Caco-2 (cell line): ENCODE data around the gene ANKDD1A. TPM values are rescaled to one million over a fixed set of nuclear protein-coding genes. Genes with fewer than 3 reads are reported as not detected.

Source experiments
- BruUV-seq: library from RNA; stranded (reverse); fragments of 400-500 nt; replicated peaks from 2 replicates; lab custom pipeline; 2021; lab: Mats Ljungman, UMichigan
- CTCF ChIA-PET: fragments of 300-600 bp; sonication (Branson Sonifier 250); formaldehyde crosslinking; loops from one replicate; lab custom pipeline; 2022; ENCODE audit warnings: antibody characterized with exemption; lab: Charles Lee
- POLR2A ChIA-PET: fragments of 300-600 bp; sonication (Branson Sonifier 250); formaldehyde crosslinking; loops from one replicate; lab custom pipeline; 2022; ENCODE audit warnings: antibody characterized with exemption; lab: Charles Lee
- DNase-seq, 2 experiments: peaks; one replicate each; pipeline versions ENCODE4 v3.0.0 to v3.0.0-alpha.2; 2020 to 2022
- H3K27me3 ChIP-seq: replicated peaks from 2 replicates; pipeline ENCODE4 v1.6.0; 2011; ENCODE audit warnings: low read length; ENCODE audit not compliant: control insufficient read depth, insufficient read depth
- H3K36me3 ChIP-seq: 2 replicates; pipeline ENCODE4 v1.5.1; 2011; ENCODE audit warnings: low read length; ENCODE audit not compliant: control insufficient read depth, insufficient read depth
- H3K4me1 ChIP-seq: fragments of 250-450 bp; sonication (Bioruptor Pico); 2 replicates; pipeline ENCODE4 v1.5.1; 2020; ENCODE audit warnings: mild to moderate bottlenecking
- H3K4me3 ChIP-seq: 2 replicates; pipeline ENCODE4 v1.5.1; 2011; ENCODE audit warnings: low read depth, mild to moderate bottlenecking, control low read depth, low read length
- H3K9me3 ChIP-seq: fragments of 250-450 bp; sonication (Bioruptor Pico); 2 replicates; pipeline ENCODE4 v1.5.1; 2020; ENCODE audit warnings: mild to moderate bottlenecking, moderate library complexity
- H3K27ac Mint-ChIP-seq: one replicate; pipeline ENCODE4 v1.8.0; 2022; ENCODE audit warnings: mixed read lengths; ENCODE audit not compliant: unreplicated experiment
- H3K27me3 Mint-ChIP-seq: one replicate; pipeline ENCODE4 v1.8.0; 2022; ENCODE audit warnings: mixed read lengths; ENCODE audit not compliant: insufficient read depth, unreplicated experiment
- H3K36me3 Mint-ChIP-seq: one replicate; pipeline ENCODE4 v1.8.0; 2022; ENCODE audit warnings: mild to moderate bottlenecking, mixed read lengths; ENCODE audit not compliant: insufficient read depth, unreplicated experiment
- H3K4me1 Mint-ChIP-seq: one replicate; pipeline ENCODE4 v1.8.0; 2022; ENCODE audit warnings: low read depth, mixed read lengths; ENCODE audit not compliant: unreplicated experiment
- H3K4me3 Mint-ChIP-seq: one replicate; pipeline ENCODE4 v1.8.0; 2022; ENCODE audit warnings: mild to moderate bottlenecking, moderate library complexity, mixed read lengths; ENCODE audit not compliant: unreplicated experiment
- H3K9me3 Mint-ChIP-seq: one replicate; pipeline ENCODE4 v1.8.0; 2022; ENCODE audit warnings: mixed read lengths; ENCODE audit not compliant: unreplicated experiment
- intact Hi-C: fragments of 100-400 bp; cut with micrococcal nuclease; formaldehyde crosslinking; loops from one replicate; pipeline ENCODE4 v1.10.0; 2022; ENCODE audit not compliant: unreplicated experiment
- total RNA-seq: library from RNA; stranded (reverse); gene quantifications from 2 replicates; pipeline ENCODE4 v1.2.3, GENCODE V29; 2022
- TF ChIP-seq, protein P1 (sequence below), 2 experiments: fragments of 200-600 bp in 1 of 2; IDR thresholded peaks; 1 replicate in 1 of 2; 2 replicates in 1 of 2; pipeline versions ENCODE4 v1.5.1 to v1.8.0; 2011 to 2022; ENCODE audit warnings: antibody characterized with exemption in 1 of 2, control low read depth in 1 of 2, inconsistent platforms in 1 of 2, low read depth in 1 of 2, low read length in 1 of 2, mild to moderate bottlenecking in 1 of 2, moderate library complexity in 1 of 2; ENCODE audit not compliant: insufficient read depth in 1 of 2, severe bottlenecking in 1 of 2, unreplicated experiment in 1 of 2

ANKDD1A gene
- total RNA-seq, 1 experiment from 2014 or later, result 1.6 TPM

DNA sequence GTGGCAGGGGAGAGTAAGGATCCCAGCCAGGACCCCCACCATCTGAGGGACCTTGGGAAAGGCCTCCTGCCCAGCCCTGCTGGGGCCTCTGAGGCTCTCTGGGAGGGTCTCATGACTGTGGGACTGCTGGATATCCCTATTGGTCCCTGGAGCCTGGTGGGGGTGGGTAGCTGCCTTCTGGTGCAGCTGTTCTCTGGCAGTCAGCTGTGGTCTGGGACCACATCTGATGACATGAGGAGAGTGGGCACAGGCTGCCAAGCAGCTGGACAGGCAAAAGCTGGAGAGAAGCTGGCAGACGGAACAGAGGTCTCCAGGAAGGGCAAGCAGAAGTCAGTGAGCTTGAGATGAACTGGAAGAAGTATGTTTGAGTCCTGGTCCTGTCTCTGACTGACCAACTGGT, 47.6 kb upstream of the ANKDD1A start:
- Histone ChIP-seq H3K36me3 (no peaks in the 10 kb centered on the region), H3K27me3 (no peaks in the 10 kb centered on the region), H3K4me3 (no peak overlapping the region), H3K4me1 (no peaks in the 10 kb centered on the region), H3K9me3 (no peaks in the 10 kb centered on the region)
- BruUV-seq, result no TSS peak
- H3K4me1 Mint-ChIP-seq, result no peaks in the 10 kb centered on the region
- no peaks in the 10 kb centered on the region for H3K36me3 Mint-ChIP-seq
- DNase-seq, result no peak
- H3K9me3 Mint-ChIP-seq, result no peaks in the 10 kb centered on the region
- ChIA-PET CTCF (no interaction called here), POLR2A (no interaction called here)
- no peaks in the 10 kb centered on the region for H3K27me3 Mint-ChIP-seq
- intact Hi-C loops, result loop anchor here (10.0 kb wide), 1 partner anchor 81 kb away; no protein-coding TSS in a partner anchor
- no peak overlapping the region for H3K27ac Mint-ChIP-seq
- H3K4me3 Mint-ChIP-seq, result no peak overlapping the region
- TF ChIP-seq, protein P1, sequence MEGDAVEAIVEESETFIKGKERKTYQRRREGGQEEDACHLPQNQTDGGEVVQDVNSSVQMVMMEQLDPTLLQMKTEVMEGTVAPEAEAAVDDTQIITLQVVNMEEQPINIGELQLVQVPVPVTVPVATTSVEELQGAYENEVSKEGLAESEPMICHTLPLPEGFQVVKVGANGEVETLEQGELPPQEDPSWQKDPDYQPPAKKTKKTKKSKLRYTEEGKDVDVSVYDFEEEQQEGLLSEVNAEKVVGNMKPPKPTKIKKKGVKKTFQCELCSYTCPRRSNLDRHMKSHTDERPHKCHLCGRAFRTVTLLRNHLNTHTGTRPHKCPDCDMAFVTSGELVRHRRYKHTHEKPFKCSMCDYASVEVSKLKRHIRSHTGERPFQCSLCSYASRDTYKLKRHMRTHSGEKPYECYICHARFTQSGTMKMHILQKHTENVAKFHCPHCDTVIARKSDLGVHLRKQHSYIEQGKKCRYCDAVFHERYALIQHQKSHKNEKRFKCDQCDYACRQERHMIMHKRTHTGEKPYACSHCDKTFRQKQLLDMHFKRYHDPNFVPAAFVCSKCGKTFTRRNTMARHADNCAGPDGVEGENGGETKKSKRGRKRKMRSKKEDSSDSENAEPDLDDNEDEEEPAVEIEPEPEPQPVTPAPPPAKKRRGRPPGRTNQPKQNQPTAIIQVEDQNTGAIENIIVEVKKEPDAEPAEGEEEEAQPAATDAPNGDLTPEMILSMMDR (IDR thresholded peaks at IDR 0.05; ENCODE audit: insufficient read depth in 1 of 2, low read depth in 1 of 2, low read length in 1 of 2, severe bottlenecking in 1 of 2, unreplicated experiment in 1 of 2), result no peak

GRCh38 chr15:64865126-64865997, 46.3 kb upstream of the ANKDD1A start:
- Histone ChIP-seq H3K4me3 (no peak overlapping the region), H3K9me3 (no peaks in the 10 kb centered on the region), H3K4me1 (no peaks in the 10 kb centered on the region), H3K27me3 (no peaks in the 10 kb centered on the region), H3K36me3 (no peaks in the 10 kb centered on the region)
- Mint-ChIP-seq H3K4me1 (no peaks in the 10 kb centered on the region), H3K27ac (no peak overlapping the region), H3K27me3 (no peaks in the 10 kb centered on the region), H3K36me3 (no peaks in the 10 kb centered on the region), H3K4me3 (no peak overlapping the region), H3K9me3 (no peaks in the 10 kb centered on the region)
- POLR2A ChIA-PET, result no interaction called here
- TF ChIP-seq, protein P1 (IDR thresholded peaks at IDR 0.05; ENCODE audit: insufficient read depth in 1 of 2, low read depth in 1 of 2, low read length in 1 of 2, severe bottlenecking in 1 of 2, unreplicated experiment in 1 of 2), result no peak
- no TSS peak for BruUV-seq
- intact Hi-C loops, result loop anchor here (10.0 kb wide), 1 partner anchor 79 kb away; no protein-coding TSS in a partner anchor
- no peak for DNase-seq
- CTCF ChIA-PET, result interaction anchor here (0.6 kb wide), 1 partner anchor 67 kb away, joined by 6 read pairs; no protein-coding TSS in a partner anchor

DNA sequence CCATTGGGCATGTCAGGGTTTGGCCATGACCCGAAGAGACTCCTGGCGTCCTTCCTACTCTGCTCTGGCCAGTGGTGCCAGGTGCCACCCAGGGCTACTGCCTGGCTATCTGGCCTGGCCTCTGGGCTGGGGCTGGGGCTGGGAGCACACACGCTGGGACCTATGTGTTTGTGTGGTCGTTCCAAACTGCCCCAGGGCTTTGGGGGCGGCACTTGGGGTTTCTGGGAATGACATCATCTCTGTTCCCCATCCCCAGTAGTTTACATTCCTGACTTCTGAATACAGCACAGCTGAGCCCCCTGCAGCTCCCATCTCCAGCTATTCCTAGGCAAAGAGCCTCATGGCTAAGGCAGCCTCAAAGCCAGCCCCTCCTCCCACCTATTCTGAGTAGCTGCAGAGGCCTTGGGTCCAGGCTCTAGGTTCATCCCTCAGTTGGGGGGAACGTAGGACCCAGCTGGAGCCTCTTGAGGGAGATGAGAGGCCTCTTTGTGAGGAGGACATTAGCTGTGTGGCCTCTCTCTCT, 45.6 kb upstream of the ANKDD1A start:
- no peak overlapping the region for H3K4me3 ChIP-seq
- no peak for DNase-seq
- H3K36me3 Mint-ChIP-seq, result no peaks in the 10 kb centered on the region
- ChIA-PET POLR2A (no interaction called here), CTCF (interaction anchor here (0.6 kb wide), 1 partner anchor 66 kb away, joined by 6 read pairs; no protein-coding TSS in a partner anchor)
- H3K27me3 Mint-ChIP-seq, result no peaks in the 10 kb centered on the region
- no peaks in the 10 kb centered on the region for H3K36me3 ChIP-seq
- no peaks in the 10 kb centered on the region for H3K4me1 ChIP-seq
- BruUV-seq, result no TSS peak
- no peaks in the 10 kb centered on the region for H3K4me1 Mint-ChIP-seq
- intact Hi-C loops, result loop anchor here (10.0 kb wide), 1 partner anchor 79 kb away; no protein-coding TSS in a partner anchor
- H3K27ac Mint-ChIP-seq, result no peak overlapping the region
- no peaks in the 10 kb centered on the region for H3K9me3 Mint-ChIP-seq
- TF ChIP-seq, protein P1 (IDR thresholded peaks at IDR 0.05; ENCODE audit: insufficient read depth in 1 of 2, low read depth in 1 of 2, low read length in 1 of 2, severe bottlenecking in 1 of 2, unreplicated experiment in 1 of 2), result no peak
- no peak overlapping the region for H3K4me3 Mint-ChIP-seq
- H3K27me3 ChIP-seq, result no peaks in the 10 kb centered on the region
- H3K9me3 ChIP-seq, result no peaks in the 10 kb centered on the region
